ENCODE results near the gene WHRN.

WHRN gene

DNA sequence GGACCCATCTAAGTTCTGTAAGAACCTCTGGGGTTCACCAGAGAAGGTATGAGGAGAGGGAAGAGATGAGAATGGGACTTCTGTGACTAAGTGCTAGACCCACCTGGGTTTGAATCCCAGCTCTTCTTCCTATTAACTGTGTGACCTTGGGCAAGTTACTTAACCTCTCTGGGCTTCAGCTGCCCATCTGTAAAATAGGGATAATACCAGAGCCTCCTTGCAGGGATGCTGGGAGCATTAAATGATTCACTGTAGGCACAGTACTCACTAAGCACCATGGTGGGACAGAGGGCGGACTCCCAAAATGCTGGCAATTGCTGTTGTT, 53.6 kb downstream of the WHRN start:
- DNase-seq (ENCODE audit: extremely low read depth in 1 of 2, low read depth in 1 of 2), result no peak

DNA sequence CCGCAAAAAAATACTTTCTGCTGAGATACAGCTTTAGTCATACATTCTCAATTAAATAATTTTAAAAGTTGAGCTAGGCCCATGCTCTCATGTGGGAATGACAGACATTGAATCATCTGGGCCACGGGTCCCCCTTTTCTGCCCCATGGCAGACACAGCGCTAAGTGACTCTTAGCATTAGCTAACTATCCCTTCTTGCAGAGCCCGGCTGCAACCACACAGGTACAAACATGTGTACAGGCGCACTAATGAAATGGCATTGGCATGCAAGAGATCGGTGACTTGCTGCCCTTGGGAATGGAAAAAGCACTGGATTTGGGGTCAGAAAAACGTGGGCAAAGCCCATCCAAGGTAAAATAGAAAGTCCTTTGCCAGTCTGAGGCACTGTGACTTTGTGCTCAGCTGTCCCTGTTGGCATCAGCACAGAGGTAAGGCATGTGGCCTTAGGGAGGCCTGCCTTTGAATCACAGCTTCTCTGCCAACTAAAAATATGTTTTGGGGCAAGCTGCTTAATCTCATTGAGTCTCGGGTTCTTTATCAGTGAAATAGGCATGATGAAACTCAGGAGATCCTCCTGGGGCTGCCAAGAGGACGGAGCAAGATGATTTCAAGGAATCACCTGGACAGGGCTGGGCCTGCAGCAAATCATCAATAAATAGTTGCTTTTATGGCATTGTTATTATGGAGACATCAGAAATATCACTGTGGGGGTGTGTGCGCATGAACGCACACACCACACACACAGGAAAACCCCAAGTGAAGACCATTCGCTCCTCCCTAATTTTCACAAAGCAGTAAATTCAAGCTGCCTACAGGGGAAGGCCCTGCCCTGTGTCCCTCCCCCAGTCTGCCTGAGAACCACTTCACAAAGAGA, 54.2 kb downstream of the WHRN start:
- no peak for DNase-seq (ENCODE audit: extremely low read depth in 1 of 2, low read depth in 1 of 2)

DNA sequence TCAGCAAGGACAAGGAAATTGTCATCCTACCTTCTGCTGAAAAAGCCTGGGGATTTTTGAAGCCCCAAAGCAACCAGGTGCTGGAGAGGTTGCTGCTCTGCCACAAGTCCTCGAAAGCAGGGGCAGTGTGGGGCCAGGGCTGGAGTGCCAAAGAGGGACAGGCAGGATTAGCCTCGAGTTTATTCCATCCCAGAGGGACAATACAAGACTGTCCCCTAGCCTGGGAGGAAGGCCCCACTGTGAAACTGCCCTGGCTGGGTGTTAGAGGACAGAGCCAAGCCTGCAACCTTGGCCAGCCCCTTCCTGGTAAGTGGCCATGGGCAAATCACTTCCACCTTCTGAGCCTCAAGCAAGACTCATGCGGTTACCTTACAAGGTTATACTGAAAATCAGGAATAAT, 55.1 kb downstream of the WHRN start:
- DNase-seq (ENCODE audit: extremely low read depth in 1 of 2, low read depth in 1 of 2), result no peak

DNA sequence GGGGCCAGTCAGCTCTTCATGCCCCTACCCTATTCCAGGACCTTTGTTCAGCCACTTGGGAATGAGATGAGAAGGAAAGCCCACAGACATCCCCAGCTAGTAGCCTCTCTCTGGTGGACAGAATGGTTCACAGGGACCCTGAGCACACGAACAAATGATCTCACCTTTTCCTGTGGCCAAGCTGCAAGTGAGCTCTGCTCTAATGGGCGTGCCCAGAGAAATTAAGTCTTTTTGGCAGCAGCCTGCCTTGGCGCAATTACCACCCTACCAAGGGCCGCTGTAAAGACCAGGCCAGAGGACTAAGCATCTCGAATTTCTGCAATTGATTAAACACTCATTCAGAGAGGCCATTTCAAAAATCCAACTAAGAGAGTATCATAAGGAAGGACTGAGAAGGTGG, 56.0 kb downstream of the WHRN start:
- no peak for DNase-seq (ENCODE audit: extremely low read depth in 1 of 2, low read depth in 1 of 2)

DNA sequence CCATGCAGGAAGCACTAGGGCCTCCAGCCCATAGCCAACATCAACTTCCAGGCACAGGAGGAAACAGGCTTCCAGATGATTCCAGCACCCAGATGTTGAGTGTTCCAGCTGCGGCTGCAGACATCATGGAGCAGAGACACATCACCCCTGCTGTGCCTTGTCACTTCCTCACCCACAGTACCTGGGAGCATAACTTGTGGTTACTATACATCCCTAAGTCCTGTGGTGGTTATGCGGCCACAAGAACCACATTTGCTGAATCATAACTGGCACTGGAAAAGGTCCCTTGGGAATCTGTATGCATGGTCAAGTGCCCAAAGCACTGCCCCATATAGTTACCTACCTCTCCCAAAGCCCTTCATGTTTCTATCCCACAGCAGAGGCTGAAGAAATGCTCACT, 56.6 kb downstream of the WHRN start:
- DNase-seq (ENCODE audit: extremely low read depth in 1 of 2, low read depth in 1 of 2), result no peak

DNA sequence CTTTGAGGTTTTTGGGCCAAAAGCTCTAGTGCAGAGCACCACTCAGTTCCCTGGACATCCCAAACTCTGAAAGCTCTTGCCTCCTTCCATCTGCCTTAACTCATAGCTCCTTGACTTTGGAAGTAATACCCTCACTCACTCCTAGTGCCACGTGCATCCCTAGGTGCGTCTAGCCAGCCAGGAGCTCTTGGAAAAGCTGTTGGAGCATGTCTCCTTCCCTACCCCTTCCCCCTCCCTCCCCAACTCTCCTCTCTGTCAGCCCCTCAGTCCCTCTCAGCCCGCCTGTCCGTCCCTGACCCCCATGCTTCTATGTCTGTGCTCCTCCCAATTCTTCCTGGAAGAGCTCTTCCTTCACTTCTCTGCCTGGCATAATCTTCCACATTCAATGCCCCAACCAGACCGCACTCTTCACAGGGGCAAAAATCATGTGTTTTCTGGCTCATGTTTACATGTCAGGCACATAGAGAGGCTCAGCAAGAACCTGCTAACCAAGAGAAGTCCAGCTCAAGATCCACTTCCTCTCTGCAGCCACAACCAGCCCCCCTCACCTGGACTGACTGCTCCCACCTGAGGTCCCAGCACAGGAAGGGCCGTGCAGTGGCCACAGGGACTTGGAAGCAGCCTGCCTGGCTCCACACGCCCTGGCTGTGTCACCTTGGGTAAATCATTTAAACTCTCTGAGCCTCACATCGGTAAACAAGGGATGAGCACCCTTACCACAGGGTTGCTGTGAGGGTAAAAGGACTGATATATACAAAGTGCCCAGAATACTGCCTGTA, 58.4 kb downstream of the WHRN start:
- DNase-seq (ENCODE audit: extremely low read depth in 1 of 2, low read depth in 1 of 2), result no peak

DNA sequence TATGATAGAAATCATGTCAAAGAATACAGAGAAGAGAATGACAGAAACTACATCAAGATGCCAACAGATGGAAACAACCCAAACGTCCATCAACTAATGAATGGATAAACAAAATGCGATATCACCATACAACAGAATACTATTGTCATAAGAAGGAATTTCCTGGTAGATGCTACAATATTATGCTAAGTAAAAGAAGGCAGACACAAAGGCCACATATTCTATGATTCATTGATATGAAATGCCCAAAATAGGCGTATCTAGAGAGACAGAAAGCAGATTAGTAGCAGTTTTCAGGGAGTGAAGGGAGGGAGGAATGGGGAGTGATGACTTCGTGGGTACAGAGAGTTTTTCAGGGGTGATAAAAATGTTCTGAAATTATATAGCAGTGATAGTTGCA, 59.2 kb downstream of the WHRN start:
- no peak for DNase-seq (ENCODE audit: extremely low read depth in 1 of 2, low read depth in 1 of 2)

DNA sequence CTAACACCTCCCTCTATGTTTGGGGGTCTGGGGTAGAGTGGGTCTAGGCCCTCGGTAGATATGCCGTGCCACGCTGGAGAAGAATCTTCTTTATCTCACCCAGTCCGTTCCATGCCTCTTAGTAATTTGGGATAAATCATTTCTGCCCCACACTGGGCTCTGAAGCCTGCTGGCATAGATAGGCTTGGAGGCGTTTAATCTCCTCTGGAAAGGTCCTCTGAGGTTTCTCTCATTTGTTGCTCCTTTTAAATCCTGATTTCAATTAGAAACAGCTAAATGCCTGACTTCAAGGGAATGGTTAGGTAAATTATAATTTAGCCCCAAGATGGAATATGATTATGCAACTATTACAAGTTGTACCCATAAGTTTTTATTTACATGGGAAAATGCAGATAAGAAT, 59.7 kb downstream of the WHRN start:
- DNase-seq (ENCODE audit: extremely low read depth in 1 of 2, low read depth in 1 of 2), result no peak

DNA sequence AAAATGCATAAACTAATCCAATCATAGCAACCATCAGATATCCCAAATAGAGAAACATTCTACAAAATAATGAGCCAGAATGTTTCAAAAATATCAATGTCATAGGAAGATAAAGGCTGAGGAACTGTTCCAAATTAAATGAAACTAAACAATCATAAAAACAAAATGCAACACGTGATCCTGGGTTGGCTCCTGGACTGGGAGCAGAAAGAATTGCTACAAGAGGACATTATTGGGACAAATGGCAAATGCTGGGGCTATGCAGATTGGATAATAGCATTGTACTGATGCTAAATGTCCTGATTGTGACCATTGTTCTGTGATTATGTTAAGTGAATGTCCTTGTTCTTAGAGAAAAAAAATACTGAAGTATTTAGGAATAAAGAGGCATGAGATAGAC, 63.3 kb downstream of the WHRN start:
- DNase-seq (ENCODE audit: extremely low read depth in 1 of 2, low read depth in 1 of 2), result no peak

DNA sequence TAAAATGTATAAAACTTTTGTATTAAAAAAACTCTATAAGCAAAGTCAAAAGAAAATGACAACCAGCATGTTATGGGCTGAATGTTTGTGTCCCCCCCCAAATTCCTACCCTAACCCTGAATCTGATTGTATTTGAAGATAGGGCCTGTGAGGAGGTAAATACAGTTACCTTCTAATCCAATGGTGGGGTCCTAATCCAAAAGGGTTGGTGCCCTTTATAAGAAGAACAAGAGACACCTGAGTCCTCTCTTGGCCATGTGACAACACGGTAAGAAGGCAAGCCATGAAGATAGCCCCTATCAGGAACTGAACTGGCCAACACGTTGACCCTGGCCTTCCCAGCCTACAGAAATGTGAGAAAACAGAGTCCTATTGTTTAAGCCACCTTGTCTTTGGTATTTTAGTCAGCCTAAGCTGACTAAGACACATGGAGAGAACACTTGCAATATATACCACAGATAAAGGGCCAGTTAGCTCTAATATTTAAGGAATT, 67.8 kb downstream of the WHRN start:
- DNase-seq (ENCODE audit: extremely low read depth in 1 of 2, low read depth in 1 of 2), result no peak

DNA sequence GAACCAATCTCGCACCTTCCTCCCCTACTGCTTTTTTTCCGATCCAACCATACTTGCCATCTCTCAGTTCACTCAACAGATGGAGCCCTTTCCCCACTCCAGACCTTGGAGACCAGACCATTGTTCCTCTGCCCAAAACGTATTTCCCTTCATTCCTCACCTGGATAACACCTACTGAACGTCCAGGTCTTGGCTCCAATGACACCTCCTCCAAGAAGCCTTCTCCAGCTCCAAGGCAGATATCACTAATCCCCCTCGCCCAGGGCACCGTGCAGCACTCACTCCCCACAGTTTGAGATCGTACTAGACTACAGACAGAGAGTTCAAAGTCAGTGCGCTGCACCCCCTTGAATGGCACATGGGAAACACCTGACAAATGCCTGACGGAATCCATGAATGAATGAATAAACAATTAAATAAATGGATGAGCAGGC, 70.4 kb downstream of the WHRN start:
- DNase-seq (ENCODE audit: extremely low read depth in 1 of 2, low read depth in 1 of 2), result no peak

DNA sequence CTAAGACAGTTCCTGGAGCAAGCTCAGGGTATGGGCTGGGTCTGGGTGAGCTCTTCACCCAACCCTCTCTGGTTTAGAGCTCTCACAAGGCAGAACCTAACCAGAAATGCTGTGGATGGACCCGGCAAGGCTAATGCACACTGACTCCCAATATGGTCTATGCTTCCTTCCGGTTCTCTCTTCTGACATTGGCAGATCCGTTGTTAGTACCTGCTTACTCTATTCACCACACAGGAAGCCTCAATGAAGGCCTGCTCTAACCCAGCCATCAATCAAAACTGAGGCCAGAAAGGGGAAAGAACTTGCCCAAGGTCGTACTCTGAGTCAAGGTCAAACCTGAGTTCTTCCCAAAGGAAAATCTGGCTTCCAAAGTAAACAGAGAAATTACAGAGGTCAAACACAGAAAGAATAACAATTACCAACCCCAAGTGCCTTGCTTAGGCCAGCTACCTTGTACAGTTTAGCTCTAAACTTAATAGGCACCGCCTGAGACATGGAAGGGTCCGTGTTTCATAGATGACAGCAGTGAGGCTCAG, 71.5 kb downstream of the WHRN start:
- no peak for DNase-seq (ENCODE audit: extremely low read depth in 1 of 2, low read depth in 1 of 2)

DNA sequence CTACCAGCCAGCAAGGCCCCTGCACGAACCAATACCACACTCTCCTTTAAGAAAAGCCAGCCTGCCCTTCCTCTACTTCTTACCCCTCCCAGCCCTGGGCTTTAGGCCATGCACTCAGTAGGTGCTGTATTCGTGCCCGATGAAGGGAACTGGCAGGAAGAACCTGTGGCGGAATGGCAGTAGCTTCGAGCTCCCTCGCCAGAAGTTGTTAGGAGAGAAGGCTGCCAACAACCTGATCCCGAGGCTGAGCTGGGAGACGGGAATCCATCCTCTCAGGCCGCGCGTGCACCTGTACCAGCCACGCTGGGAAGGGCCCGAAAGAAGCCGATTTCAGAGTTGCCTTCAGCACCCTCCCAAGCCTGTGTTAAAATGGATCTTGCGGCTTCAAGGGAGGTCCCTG, 72.2 kb downstream of the WHRN start:
- DNase-seq (ENCODE audit: extremely low read depth in 1 of 2, low read depth in 1 of 2), result no peak

DNA sequence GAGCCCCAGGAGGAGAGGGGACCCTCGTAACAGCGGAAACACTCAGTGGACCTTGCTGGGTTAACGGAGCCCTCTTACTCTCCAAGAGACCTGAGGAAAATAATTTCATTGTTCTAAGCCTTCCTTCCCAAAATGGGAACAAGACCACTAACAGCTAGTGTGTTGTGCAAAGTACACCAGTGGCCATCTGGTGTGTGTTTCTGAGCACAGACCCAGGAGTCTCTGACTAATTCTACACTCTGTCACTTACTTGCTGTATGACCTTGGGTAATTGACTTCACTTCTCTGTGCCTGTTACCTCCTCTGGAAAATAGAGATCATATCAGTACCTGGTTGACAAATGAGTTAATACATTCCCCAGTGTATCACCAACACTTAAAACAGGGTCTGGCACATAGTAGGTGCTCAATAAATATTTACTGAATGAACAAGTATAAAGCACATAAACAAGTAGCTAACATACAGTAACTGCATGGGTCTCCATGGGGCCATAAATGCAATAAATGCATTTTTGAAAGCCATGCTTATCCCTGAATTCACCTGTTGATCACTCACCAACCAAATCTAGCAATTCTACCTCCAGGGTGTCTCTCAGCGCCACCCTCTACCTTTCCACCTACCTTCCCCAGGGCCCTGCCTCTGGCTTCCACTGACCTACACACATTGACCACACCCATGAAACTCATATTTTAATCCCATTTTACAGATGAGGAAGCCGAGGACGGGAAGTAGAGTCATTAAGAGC, 72.8 kb downstream of the WHRN start:
- DNase-seq (ENCODE audit: extremely low read depth in 1 of 2, low read depth in 1 of 2), result no peak

DNA sequence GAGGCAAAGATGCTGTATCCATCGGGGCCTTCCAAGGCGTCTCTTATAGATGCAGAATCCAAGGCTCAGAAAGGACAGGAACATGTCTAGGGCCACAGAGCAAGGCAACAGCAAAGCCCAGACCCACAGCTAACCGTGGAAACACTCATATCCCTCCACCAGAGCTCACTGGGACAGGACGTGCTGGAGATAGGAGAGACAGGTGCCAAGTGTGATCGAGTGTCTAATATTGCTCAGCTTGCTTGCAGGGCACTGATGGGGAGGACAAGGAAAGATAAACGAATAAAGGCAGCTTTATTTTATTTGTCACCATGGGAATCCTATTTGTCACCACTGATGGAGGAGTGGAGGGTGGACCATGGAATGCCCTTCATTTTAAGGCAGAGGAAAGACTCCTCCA, 73.5 kb downstream of the WHRN start:
- DNase-seq (ENCODE audit: extremely low read depth in 1 of 2, low read depth in 1 of 2), result no peak

DNA sequence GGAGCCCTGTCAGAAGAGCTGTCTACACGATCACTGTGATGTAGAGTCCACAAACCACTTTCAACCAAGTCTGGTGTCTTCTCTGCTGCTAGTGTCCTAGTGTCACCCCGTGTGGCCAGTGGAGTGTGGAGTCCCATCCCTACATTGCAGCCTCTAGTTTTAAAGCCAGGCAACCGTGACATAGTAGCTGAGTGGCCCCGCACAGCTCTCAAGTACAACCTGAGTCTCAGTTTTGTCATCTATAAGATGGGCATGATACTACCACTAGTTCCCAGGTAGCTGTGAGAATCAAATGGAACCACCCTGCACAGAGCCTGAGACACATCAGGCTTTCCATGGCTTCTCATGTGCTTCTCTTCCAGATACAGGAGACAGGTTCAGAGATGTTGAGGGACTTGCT, 74.3 kb downstream of the WHRN start:
- no peak for DNase-seq (ENCODE audit: extremely low read depth in 1 of 2, low read depth in 1 of 2)

DNA sequence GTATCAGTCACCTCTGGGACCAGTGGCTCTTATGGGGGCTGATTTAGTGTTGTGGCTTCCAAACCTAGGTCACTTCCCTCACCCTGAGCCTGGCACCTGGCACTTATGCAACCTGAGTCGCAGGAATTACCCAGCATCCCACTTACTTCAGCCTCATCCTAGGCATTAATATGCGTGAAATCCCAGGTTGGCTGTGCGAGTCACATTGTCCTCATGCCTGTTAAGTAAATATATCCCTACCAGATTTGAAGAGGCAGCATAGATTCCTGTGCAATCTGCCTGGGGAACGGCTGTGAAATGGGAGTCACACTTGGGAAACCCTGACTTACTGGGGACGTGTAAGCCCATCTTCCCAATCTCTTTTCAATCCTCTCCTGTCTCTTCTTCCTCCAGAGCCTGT, 74.8 kb downstream of the WHRN start:
- no peak for DNase-seq (ENCODE audit: extremely low read depth in 1 of 2, low read depth in 1 of 2)

DNA sequence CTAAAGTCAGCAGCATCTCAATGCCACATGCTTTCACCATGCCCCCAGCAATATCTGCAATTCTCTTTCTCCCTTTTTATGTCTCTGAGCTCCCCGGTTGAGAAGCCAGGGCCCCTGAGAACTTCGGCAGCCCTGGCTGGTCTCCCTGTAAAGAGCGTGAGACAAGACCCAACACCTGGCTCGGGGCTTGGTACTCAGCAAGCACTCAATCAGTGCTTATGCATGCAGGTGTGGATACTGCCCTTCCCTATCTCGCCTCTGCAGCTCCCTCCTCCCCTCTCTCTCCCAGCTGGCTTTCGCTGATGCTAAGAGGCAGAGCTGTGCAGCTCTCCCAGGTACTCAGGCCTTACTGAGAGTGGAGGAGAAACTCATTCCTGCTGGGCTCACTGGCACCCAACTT, 75.8 kb downstream of the WHRN start:
- no peak for DNase-seq (ENCODE audit: extremely low read depth in 1 of 2, low read depth in 1 of 2)

DNA sequence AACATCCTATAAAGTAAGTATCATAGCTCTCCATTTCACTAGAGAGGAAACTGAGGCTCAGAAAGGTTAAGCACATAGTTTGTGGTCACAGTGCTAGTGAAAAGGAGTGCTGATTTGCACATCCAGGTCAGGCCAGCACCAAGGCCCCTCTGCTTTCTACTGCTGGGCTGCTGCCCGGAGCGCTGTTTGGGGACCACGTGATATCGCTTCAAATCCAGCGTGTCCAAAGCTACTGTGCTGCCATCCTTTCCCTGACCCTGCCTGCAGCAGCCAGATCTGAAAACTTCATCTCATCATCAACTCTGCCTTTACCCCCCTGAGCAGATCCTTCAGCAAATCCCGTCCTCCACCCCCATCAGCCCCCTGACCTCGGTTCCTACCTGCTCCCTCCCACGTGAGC, 76.8 kb downstream of the WHRN start:
- DNase-seq (ENCODE audit: extremely low read depth in 1 of 2, low read depth in 1 of 2), result no peak

DNA sequence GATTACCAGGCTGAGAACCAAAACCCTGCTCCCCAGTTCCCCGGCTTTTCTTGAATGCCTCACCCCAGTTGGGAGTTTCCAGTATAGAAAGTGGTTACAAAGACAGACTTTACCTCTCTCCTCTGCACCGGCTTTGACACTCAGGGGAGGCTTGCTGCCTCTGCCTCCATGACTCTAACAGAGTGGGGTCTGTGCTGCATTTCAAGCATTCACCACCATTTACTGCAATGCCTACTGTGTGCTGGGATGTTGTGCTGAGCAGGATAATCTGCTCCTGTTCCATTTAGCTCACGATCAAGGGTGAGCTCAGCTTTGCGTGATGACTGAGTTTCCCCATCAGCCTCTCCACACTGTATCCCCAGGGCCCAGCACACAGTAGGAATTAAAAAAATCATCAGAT, 77.6 kb downstream of the WHRN start:
- DNase-seq (ENCODE audit: extremely low read depth in 1 of 2, low read depth in 1 of 2), result no peak
